ENCODE results near the gene CLK3. TPM values are rescaled to one million over a fixed set of nuclear protein-coding genes. Genes with fewer than 3 reads are reported as not detected.
A peak's percentile ranks its signal among the peaks of the same experiment; 100 is the strongest.

Gene CLK3
- polyA plus RNA-seq (2011; rRNA removed) (35.7 and 42.5 TPM in 2 replicates), polyA plus RNA-seq (2017; fragmentation: RNase III; extraction: RNeasy Plus Mini Kit Qiagen cat#74134 plus additional on column Dnase treatment) (39.1 to 48.2 TPM (median 47.0 TPM) in 3 replicates), polyA minus RNA-seq (2011; rRNA and poly(A)+ RNA removed) (91.4 and 122 TPM in 2 replicates)
- 47.3 and 47.8 TPM in 2 replicates for polyA plus RNA-seq (2012; cell fraction: cytosol; rRNA removed)
- 97.8 and 126 TPM in 2 replicates for polyA plus RNA-seq (2012; cell fraction: nucleus; rRNA removed)

GRCh38 chr15:74615508-74616365 is at the start of gene CLK3:
Gene CLK3 (plus strand): TSS chr15:74615836. CDS start chr15:74619197, 3,361 bp downstream.
- Histone ChIP-seq H3K4me3 (peak within 1 kb of the TSS; percentile 93), H3K27ac (peak within 1 kb of the TSS; percentile 91 to 98), H3K4me1 (peaks cover 14% of the 10 kb centered on the region; the same call in 1 of the 3 replicates), H3K9me3 (no peaks in the 10 kb centered on the region), H3K4me2 (peak within 1 kb of the TSS; percentile 86)
- peak; percentile 82 to 90 for ATAC-seq
- peak; percentile 78 to 92 for DNase-seq (ENCODE audit: low read depth in 1 of 2, low spot score in 1 of 2)
- no peak for FAIRE-seq
- CTCF ChIA-PET, result interaction anchor here (1.0 to 13.4 kb wide), 5 partner anchors 9 to 241 kb away, joined by 3 to 218 read pairs (median 4); no protein-coding TSS in a partner anchor
- TF ChIP-seq E2F6 (IDR thresholded peaks at IDR 0.05; ENCODE audit: borderline replicate concordance, low read depth) (no peak; the same call in 1 of the 2 replicates), EP300 (IDR thresholded peaks at IDR 0.05) (peak in 1 of 2 experiments; percentile 27; a peak in 1 of 5 replicates), RAD21 (conservative IDR thresholded peaks at IDR 0.05 in 1 of 2, IDR thresholded peaks at IDR 0.05 in 1 of 2) (no peak), FOSL2 (IDR thresholded peaks at IDR 0.05) (no peak), FOSL2 (CRISPR knock-in tag; IDR thresholded peaks at IDR 0.05) (peak; percentile 24; the same call in 1 of the 2 replicates), SMC3 (IDR thresholded peaks at IDR 0.05) (no peak), MAX (IDR thresholded peaks at IDR 0.05) (peak; percentile 52), MAZ (IDR thresholded peaks at IDR 0.05; ENCODE audit: borderline replicate concordance, low read depth, low read length) (0 out of 2 replicates have a peak, but pooled peaks have one; percentile 32), JUN (IDR thresholded peaks at IDR 0.05) (peak; percentile 33 to 80; a peak in 3 of 5 replicates), BHLHE40 (IDR thresholded peaks at IDR 0.05; ENCODE audit: low read depth, low read length) (no peak), BCL3 (IDR thresholded peaks at IDR 0.05) (peak; percentile 73; the same call in 1 of the 3 replicates), PHF8 (IDR thresholded peaks at IDR 0.05; ENCODE audit: borderline replicate concordance, low read depth) (peak; percentile 59), POLR2A (IDR thresholded peaks at IDR 0.05; ENCODE audit: low read length) (peak; percentile 56), PBX3 (IDR thresholded peaks at IDR 0.05) (0 out of 2 replicates have a peak, but pooled peaks have one; percentile 36)
- WGBS (ENCODE audit: missing lambda C conversion rate), result 3% methylated on average over 21 of the region's 91 CpGs
- POLR2A ChIA-PET, result interaction anchor here (0.7 to 2.0 kb wide), 3 partner anchors 28 to 126 kb away, joined by 3 to 13 read pairs (median 3); partner anchors contain the start of gene ARID3B

GRCh38 chr15:74568594-74568993 is 47.0 kb upstream of the CLK3 start:
- POLR2A ChIA-PET, result no interaction called here
- FAIRE-seq, result no peak
- Histone ChIP-seq H3K4me2 (no peak overlapping the region), H3K4me1 (no peaks in the 10 kb centered on the region), H3K27ac (no peak overlapping the region), H3K9me3 (no peaks in the 10 kb centered on the region), H3K4me3 (no peak overlapping the region)
- DNase-seq (ENCODE audit: low read depth in 1 of 2, low spot score in 1 of 2), result no peak
- CTCF ChIA-PET, result interaction anchor here (1.6 kb wide), 1 partner anchor 10 kb away, joined by 5 read pairs; no protein-coding TSS in a partner anchor
- no peak for ATAC-seq
- 21% methylated on average over 1 of the region's 1 CpG for WGBS (ENCODE audit: missing lambda C conversion rate)
- TF ChIP-seq CBX2 (IDR thresholded peaks at IDR 0.05; ENCODE audit: borderline replicate concordance, low read depth) (no peak), NPAS2 (CRISPR knock-in tag; IDR thresholded peaks at IDR 0.05; ENCODE audit: borderline replicate concordance) (no peak), KDM1A (IDR thresholded peaks at IDR 0.05; ENCODE audit: low read depth) (no peak), ATOH8 (CRISPR knock-in tag; IDR thresholded peaks at IDR 0.05; ENCODE audit: low read depth) (no peak), NFE2L2 (conservative IDR thresholded peaks at IDR 0.05; ENCODE audit: low read length) (no peak), REST (IDR thresholded peaks at IDR 0.05) (no peak), EP300 (IDR thresholded peaks at IDR 0.05) (no peak), POLR2AphosphoS2 (conservative IDR thresholded peaks at IDR 0.05; ENCODE audit: low read length) (no peak), CTCF (IDR thresholded peaks at IDR 0.05) (no peak), NR3C1 (IDR thresholded peaks at IDR 0.05) (no peak), POLR2A (IDR thresholded peaks at IDR 0.05; ENCODE audit: low read length) (no peak), HOXA7 (CRISPR knock-in tag; IDR thresholded peaks at IDR 0.05) (no peak), TFCP2L1 (CRISPR knock-in tag; IDR thresholded peaks at IDR 0.05) (no peak)
